GM12873 (cell line): ENCODE data around the gene VAV2.
A peak's percentile ranks its signal among the peaks of the same experiment; 100 is the strongest.

ENCODE experiments used
- CTCF ChIP-seq: IDR thresholded peaks from 2 replicates; pipeline ENCODE4 v1.5.1; 2012; ENCODE audit warnings: low read depth, mild to moderate bottlenecking, moderate library complexity, low read length, control low read depth; ENCODE audit not compliant: insufficient read depth; ENCODE audit errors: missing control alignments

VAV2 gene

GRCh38 chr9:133958756-133959155, 33.4 kb downstream of the VAV2 start:
- no peak for TF ChIP-seq CTCF

GRCh38 chr9:133957328-133957727, 34.8 kb downstream of the VAV2 start:
- TF ChIP-seq CTCF = no peak

DNA sequence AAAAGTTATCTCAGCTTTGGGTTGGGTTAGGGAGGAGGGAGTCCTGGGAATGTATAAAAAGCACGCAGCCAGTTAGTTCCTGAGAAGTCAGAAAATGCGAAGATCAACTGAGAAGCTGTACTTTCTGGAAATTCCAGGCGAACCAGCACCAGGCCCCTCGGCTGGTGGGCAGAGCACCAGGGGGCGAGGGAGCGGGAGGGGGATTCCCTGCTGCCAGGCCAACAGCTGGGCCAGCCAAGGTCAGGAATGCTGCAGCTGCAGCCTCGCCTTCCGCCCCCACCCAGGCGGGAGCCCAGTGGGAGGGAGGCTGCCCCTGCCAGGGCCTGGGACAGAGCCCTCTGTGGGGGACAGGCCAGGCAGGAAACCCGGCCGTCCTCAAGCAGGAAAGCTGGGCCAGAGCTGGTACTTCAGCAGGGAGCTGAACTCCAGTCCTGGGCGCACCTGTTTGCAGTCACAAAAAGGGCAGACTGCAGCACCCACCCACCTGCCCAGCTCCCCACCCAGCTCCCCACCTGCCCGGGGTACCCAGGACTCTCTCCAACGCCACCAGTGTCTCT, 35.5 kb downstream of the VAV2 start:
- TF ChIP-seq CTCF = no peak

- peak; percentile 24 for TF ChIP-seq CTCF
Observed at GRCh38 chr9:133955821-133956411, 36.2 kb downstream of the VAV2 start.

- TF ChIP-seq CTCF = no peak
Observed at GRCh38 chr9:133954862-133955529, 37.1 kb downstream of the VAV2 start.

- TF ChIP-seq CTCF = no peak
Observed at GRCh38 chr9:133953976-133954709, 38.0 kb downstream of the VAV2 start.

- TF ChIP-seq CTCF = no peak
Observed at GRCh38 chr9:133953621-133953975, 38.5 kb downstream of the VAV2 start.
